BE2C (cell line): Measurements from ENCODE around the gene XRRA1. TPM values are rescaled to one million over a fixed set of nuclear protein-coding genes. Genes with fewer than 3 reads are reported as not detected.
"Not testable (repeated sequence)": the region's sequence is repeated elsewhere in the genome, so short reads cannot be mapped to it uniquely, and the experiment has no call there.

Experiments used
- DNase-seq: peaks from one replicate; pipeline ENCODE4 v3.0.0-alpha.2; 2020
- H3K27me3 ChIP-seq: fragments of 250-450 bp; sonication (Bioruptor Pico); 2 replicates; pipeline ENCODE4 v1.5.1; 2020; ENCODE audit warnings: mild to moderate bottlenecking
- H3K36me3 ChIP-seq: fragments of 250-450 bp; sonication (Bioruptor Pico); 2 replicates; pipeline ENCODE4 v1.5.1; 2020; ENCODE audit warnings: mild to moderate bottlenecking
- H3K4me1 ChIP-seq: fragments of 250-450 bp; sonication (Bioruptor Pico); 2 replicates; pipeline ENCODE4 v1.5.1; 2020
- H3K4me3 ChIP-seq: 2 replicates; pipeline ENCODE4 v1.5.1; 2011; ENCODE audit warnings: low read depth, low read length
- H3K9me3 ChIP-seq: fragments of 250-450 bp; sonication (Bioruptor Pico); 2 replicates; pipeline ENCODE4 v1.5.1; 2020
- polyA plus RNA-seq: library from polyadenylated mRNA; unstranded; fragments of >200 nt; gene quantifications from one replicate; pipeline ENCODE4 v1.2.1, GENCODE V29; 2012; ENCODE audit warnings: low read depth, missing spikeins; ENCODE audit not compliant: insufficient read length, insufficient read depth
- TF ChIP-seq, protein P1 (sequence below): IDR thresholded peaks from 2 replicates; pipeline ENCODE4 v1.5.1; 2012; ENCODE audit warnings: mild to moderate bottlenecking, low read depth, low read length

Gene XRRA1, protein sequence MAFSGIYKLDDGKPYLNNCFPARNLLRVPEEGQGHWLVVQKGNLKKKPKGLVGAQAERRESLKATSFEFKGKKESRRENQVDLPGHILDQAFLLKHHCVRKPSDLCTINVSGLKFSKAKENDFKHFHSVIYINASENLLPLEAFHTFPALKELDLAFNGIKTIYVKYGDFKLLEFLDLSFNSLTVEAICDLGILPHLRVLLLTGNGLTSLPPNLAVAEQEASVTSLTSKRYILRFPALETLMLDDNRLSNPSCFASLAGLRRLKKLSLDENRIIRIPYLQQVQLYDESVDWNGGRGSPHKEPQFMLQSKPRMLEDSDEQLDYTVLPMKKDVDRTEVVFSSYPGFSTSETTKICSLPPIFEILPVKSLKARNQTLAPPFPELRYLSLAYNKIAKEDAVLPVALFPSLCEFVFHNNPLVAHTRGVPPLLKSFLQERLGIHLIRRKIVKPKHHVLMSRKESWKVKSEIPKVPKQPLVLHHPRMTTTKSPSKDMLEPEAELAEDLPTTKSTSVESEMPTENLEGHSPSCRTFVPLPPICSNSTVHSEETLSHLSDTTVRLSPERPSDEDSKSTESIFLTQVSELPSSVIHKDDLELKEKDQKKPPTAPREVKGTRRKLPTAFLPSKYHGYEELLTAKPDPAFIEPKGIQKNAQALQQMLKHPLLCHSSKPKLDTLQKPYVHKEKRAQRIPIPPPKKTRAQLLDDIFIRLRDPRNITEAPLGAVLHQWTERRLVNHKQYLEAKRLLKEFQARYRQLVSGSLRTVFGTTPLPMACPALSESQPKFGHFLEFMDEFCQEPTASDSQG
- polyA plus RNA-seq, result 16.1 TPM

GRCh38 chr11:74948898-74949752, at the start of gene XRRA1, which contains the start of gene SPCS2:
TSS of gene XRRA1 (minus strand) at chr11:74949091. CDS start at chr11:74940878, 8,213 bp downstream.
TSS of gene SPCS2 (plus strand) at chr11:74949266. CDS start at chr11:74949286, 20 bp downstream.
- DNase-seq, result peak; percentile 99
- TF ChIP-seq, protein P1, sequence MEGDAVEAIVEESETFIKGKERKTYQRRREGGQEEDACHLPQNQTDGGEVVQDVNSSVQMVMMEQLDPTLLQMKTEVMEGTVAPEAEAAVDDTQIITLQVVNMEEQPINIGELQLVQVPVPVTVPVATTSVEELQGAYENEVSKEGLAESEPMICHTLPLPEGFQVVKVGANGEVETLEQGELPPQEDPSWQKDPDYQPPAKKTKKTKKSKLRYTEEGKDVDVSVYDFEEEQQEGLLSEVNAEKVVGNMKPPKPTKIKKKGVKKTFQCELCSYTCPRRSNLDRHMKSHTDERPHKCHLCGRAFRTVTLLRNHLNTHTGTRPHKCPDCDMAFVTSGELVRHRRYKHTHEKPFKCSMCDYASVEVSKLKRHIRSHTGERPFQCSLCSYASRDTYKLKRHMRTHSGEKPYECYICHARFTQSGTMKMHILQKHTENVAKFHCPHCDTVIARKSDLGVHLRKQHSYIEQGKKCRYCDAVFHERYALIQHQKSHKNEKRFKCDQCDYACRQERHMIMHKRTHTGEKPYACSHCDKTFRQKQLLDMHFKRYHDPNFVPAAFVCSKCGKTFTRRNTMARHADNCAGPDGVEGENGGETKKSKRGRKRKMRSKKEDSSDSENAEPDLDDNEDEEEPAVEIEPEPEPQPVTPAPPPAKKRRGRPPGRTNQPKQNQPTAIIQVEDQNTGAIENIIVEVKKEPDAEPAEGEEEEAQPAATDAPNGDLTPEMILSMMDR, result no peak
- Histone ChIP-seq H3K9me3 (no peaks in the 10 kb centered on the region), H3K36me3 (peaks cover 16% of the 10 kb centered on the region), H3K27me3 (no peaks in the 10 kb centered on the region), H3K4me1 (peaks cover 3% of the 10 kb centered on the region), H3K4me3 (peak within 1 kb of the TSS; percentile 95)

GRCh38 chr11:74992852-74993251, 44.0 kb upstream of the XRRA1 start:
- TF ChIP-seq, protein P1, result no peak
- Histone ChIP-seq H3K4me1 (no peaks in the 10 kb centered on the region), H3K9me3 (no peaks in the 10 kb centered on the region), H3K36me3 (peaks cover 10% of the 10 kb centered on the region), H3K4me3 (no peak overlapping the region), H3K27me3 (no peaks in the 10 kb centered on the region)
- DNase-seq, result no peak

GRCh38 chr11:74990941-74991340, 42.0 kb upstream of the XRRA1 start:
- Histone ChIP-seq H3K36me3 (peaks cover 10% of the 10 kb centered on the region), H3K4me3 (no peak overlapping the region), H3K27me3 (no peaks in the 10 kb centered on the region), H3K9me3 (no peaks in the 10 kb centered on the region), H3K4me1 (no peaks in the 10 kb centered on the region)
- TF ChIP-seq, protein P1, result no peak
- no peak for DNase-seq

GRCh38 chr11:74990150-74990549, 41.3 kb upstream of the XRRA1 start:
- not testable (repeated sequence) for DNase-seq, H3K4me3 ChIP-seq, H3K4me1 ChIP-seq, H3K9me3 ChIP-seq, H3K36me3 ChIP-seq, H3K27me3 ChIP-seq

DNA sequence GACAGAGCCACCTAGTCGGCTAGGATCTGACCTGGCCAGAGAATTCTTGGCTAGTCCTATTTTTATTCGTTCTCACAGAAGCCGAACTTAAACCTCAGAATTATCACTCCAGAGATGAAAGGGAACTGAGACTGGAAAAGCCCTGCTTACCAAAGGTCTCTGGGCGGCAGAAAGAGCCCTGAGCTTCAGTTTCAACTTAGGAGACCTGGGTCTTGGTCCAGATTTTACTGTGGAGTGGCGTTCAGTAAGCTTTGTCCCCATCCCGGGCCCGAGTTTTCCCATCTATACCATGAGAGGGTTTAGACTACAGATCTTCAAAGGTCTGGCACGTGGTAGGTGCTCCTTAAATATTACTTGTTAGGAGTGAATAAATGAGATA, 40.4 kb upstream of the XRRA1 start:
- Histone ChIP-seq H3K9me3 (no peaks in the 10 kb centered on the region), H3K36me3 (no peaks in the 10 kb centered on the region; the same call in 1 of the 2 replicates), H3K4me3 (peak overlapping the region; percentile 82), H3K4me1 (no peaks in the 10 kb centered on the region), H3K27me3 (no peaks in the 10 kb centered on the region)
- TF ChIP-seq, protein P1, result no peak
- no peak for DNase-seq

- Histone ChIP-seq H3K27me3 (no peaks in the 10 kb centered on the region), H3K4me1 (no peaks in the 10 kb centered on the region), H3K4me3 (peak within 1 kb of the TSS; percentile 82), H3K9me3 (no peaks in the 10 kb centered on the region), H3K36me3 (no peaks in the 10 kb centered on the region)
- DNase-seq, result peak; percentile 88
- TF ChIP-seq, protein P1, result no peak
Observed at GRCh38 chr11:74988541-74989259, 39.8 kb upstream of the XRRA1 start, which contains the start of gene NEU3. TSS of gene NEU3 (plus strand) at chr11:74988933. CDS start at chr11:74989061, 128 bp downstream.
